ENCODE results near the gene CELF2. TPM values are rescaled to one million over a fixed set of nuclear protein-coding genes. Genes with fewer than 3 reads are reported as not detected.

The CELF2 gene
- total RNA-seq, 4 donors from 2014 or later, result 106 to 127 (median 120) TPM

- no peak for DNase-seq (ENCODE audit: low spot score in 2 of 2)
- no peaks in the 10 kb centered on the region for H3K27me3 ChIP-seq
- 75 to 95% methylated on average over 1 of the region's 1 CpG for WGBS, 2 donors
- H3K27ac ChIP-seq, result no peak overlapping the region
- no peaks in the 10 kb centered on the region for H3K9me3 ChIP-seq
- TF ChIP-seq CTCF (IDR thresholded peaks at IDR 0.05) (no peak), EP300 (IDR thresholded peaks at IDR 0.05) (peak in 1 of 2 donors; percentile 5)
- H3K36me3 ChIP-seq, result peaks cover 0 to 92% (median 20%) of the 10 kb centered on the region in 3 donors
- peaks cover 0 to 1% (median 0%) of the 10 kb centered on the region in 4 donors for H3K4me1 ChIP-seq
- no peak overlapping the region for H3K4me3 ChIP-seq
Measured at GRCh38 chr10:11322698-11323097, 305.0 kb downstream of the CELF2 start.

GRCh38 chr10:11324761-11325321, 307.2 kb downstream of the CELF2 start:
- DNase-seq (ENCODE audit: low spot score in 2 of 2), result no peak
- TF ChIP-seq CTCF (IDR thresholded peaks at IDR 0.05) (no peak), POLR2A (IDR thresholded peaks at IDR 0.05) (no peak), EP300 (IDR thresholded peaks at IDR 0.05) (no peak)
- Histone ChIP-seq H3K27me3 (no peaks in the 10 kb centered on the region), H3K9me3 (no peaks in the 10 kb centered on the region), H3K27ac (no peak overlapping the region), H3K4me3 (no peak overlapping the region), H3K36me3 (peaks cover 0 to 70% (median 17%) of the 10 kb centered on the region in 3 donors), H3K4me1 (peaks cover 0 to 23% (median 15%) of the 10 kb centered on the region in 4 donors)
- WGBS, 2 donors, result 96 to 97% methylated on average over 11 of the region's 11 CpGs

GRCh38 chr10:11325817-11326216, 308.1 kb downstream of the CELF2 start:
- peaks cover 0 to 33% (median 24%) of the 10 kb centered on the region in 4 donors for H3K4me1 ChIP-seq
- TF ChIP-seq POLR2A (IDR thresholded peaks at IDR 0.05) (no peak), CTCF (IDR thresholded peaks at IDR 0.05) (no peak), EP300 (IDR thresholded peaks at IDR 0.05) (no peak)
- H3K27ac ChIP-seq, result no peak overlapping the region
- H3K4me3 ChIP-seq, result no peak overlapping the region
- H3K27me3 ChIP-seq, result no peaks in the 10 kb centered on the region
- no peak for DNase-seq (ENCODE audit: low spot score in 2 of 2)
- peaks cover 0 to 60% (median 16%) of the 10 kb centered on the region in 3 donors for H3K36me3 ChIP-seq
- 73 to 80% methylated on average over 2 of the region's 2 CpGs for WGBS, 2 donors
- H3K9me3 ChIP-seq, result no peaks in the 10 kb centered on the region

- no peak overlapping the region for H3K4me3 ChIP-seq
- WGBS, 2 donors, result 89 to 91% methylated on average over 12 of the region's 12 CpGs
- H3K36me3 ChIP-seq, result peaks cover 0 to 56% (median 14%) of the 10 kb centered on the region in 3 donors
- H3K27ac ChIP-seq, result no peak overlapping the region
- DNase-seq (ENCODE audit: low spot score in 2 of 2), result no peak
- peaks cover 0 to 37% (median 27%) of the 10 kb centered on the region in 4 donors for H3K4me1 ChIP-seq
- no peaks in the 10 kb centered on the region for H3K27me3 ChIP-seq
- H3K9me3 ChIP-seq, result no peaks in the 10 kb centered on the region
- TF ChIP-seq CTCF (IDR thresholded peaks at IDR 0.05) (no peak), EP300 (IDR thresholded peaks at IDR 0.05) (no peak), POLR2A (IDR thresholded peaks at IDR 0.05) (no peak)
Measured at GRCh38 chr10:11326241-11326640, 308.6 kb downstream of the CELF2 start.

GRCh38 chr10:11326913-11327616, 309.4 kb downstream of the CELF2 start:
- H3K4me1 ChIP-seq, result peaks cover 0 to 45% (median 30%) of the 10 kb centered on the region in 4 donors
- no peaks in the 10 kb centered on the region for H3K27me3 ChIP-seq
- H3K4me3 ChIP-seq, result no peak overlapping the region
- WGBS, 2 donors, result 71 to 79% methylated on average over 11 of the region's 11 CpGs
- no peak for DNase-seq (ENCODE audit: low spot score in 2 of 2)
- H3K27ac ChIP-seq, result peak overlapping the region in 2 of 4 donors; percentile 80 to 87
- H3K9me3 ChIP-seq, result no peaks in the 10 kb centered on the region
- H3K36me3 ChIP-seq, result peaks cover 0 to 52% (median 6%) of the 10 kb centered on the region in 3 donors
- TF ChIP-seq EP300 (IDR thresholded peaks at IDR 0.05), result no peak
- no peak for TF ChIP-seq CTCF (IDR thresholded peaks at IDR 0.05)
- no peak for TF ChIP-seq POLR2A (IDR thresholded peaks at IDR 0.05)
